Limb (tissue), 2 donors: Measurements from ENCODE around the gene ZBTB25.
"Not testable (repeated sequence)": the region's sequence is repeated elsewhere in the genome, so short reads cannot be mapped to it uniquely, and the experiment has no call there.

Experiments
- DNase-seq, 2 donors: peaks; one replicate each; pipeline ENCODE4 v3.0.0-alpha.2; 2016; ENCODE audit errors: extremely low spot score in 2 of 2

The ZBTB25 gene

GRCh38 chr14:64503434-64504309, at the start of gene ZBTB25:
Gene ZBTB25, minus strand, starts transcription at chr14:64503838. Its CDS starts 13,305 bp downstream, at chr14:64490533.
- peak; percentile 92 to 96 for DNase-seq

- no peak for DNase-seq
These were observed 47.1 kb upstream of the ZBTB25 start for GRCh38 chr14:64550621-64551333.

- peak in 1 of 2 donors; percentile 66 for DNase-seq
These were observed 46.4 kb upstream of the ZBTB25 start, which contains the start of gene PPP1R36 for GRCh38 chr14:64549791-64550620. Gene PPP1R36, plus strand, starts transcription at chr14:64549961. Its CDS starts 37 bp downstream, at chr14:64549998.

- no peak for DNase-seq
These were observed 45.4 kb upstream of the ZBTB25 start for GRCh38 chr14:64549016-64549415.

- DNase-seq: no peak
These were observed 41.1 kb upstream of the ZBTB25 start for GRCh38 chr14:64544607-64545312.

- no peak for DNase-seq
These were observed 39.2 kb upstream of the ZBTB25 start for GRCh38 chr14:64542836-64543201.

- peak in 1 of 2 donors; percentile 37 for DNase-seq
These were observed 38.6 kb upstream of the ZBTB25 start for GRCh38 chr14:64541972-64542835.

GRCh38 chr14:64541261-64541971, 37.8 kb upstream of the ZBTB25 start:
- DNase-seq: peak in 1 of 2 donors; percentile 63

- peak; percentile 97 to 99 for DNase-seq
These were observed 36.9 kb upstream of the ZBTB25 start, which contains the start of gene HSPA2 for GRCh38 chr14:64540208-64541202. Gene HSPA2, plus strand, starts transcription at chr14:64540741. Its CDS starts 109 bp downstream, at chr14:64540850.

- no peak for DNase-seq
These were observed 33.0 kb upstream of the ZBTB25 start for GRCh38 chr14:64536488-64537245.

- DNase-seq: no peak
These were observed 27.9 kb upstream of the ZBTB25 start for GRCh38 chr14:64531567-64531966.

GRCh38 chr14:64525354-64525753, 21.7 kb upstream of the ZBTB25 start:
- DNase-seq: no peak

GRCh38 chr14:64522591-64523355, 19.1 kb upstream of the ZBTB25 start:
- DNase-seq: no peak

GRCh38 chr14:64520699-64521098, 17.1 kb upstream of the ZBTB25 start:
- no peak for DNase-seq

- no peak for DNase-seq
These were observed 14.6 kb upstream of the ZBTB25 start for GRCh38 chr14:64518229-64518628.

GRCh38 chr14:64517667-64518066, 14.0 kb upstream of the ZBTB25 start:
- DNase-seq: not testable (repeated sequence)
